Renal cortical epithelial cell (primary cell): ENCODE measurements around the gene SIK3. TPM values are rescaled to one million over a fixed set of nuclear protein-coding genes. Genes with fewer than 3 reads are reported as not detected.
A peak's percentile ranks its signal among the peaks of the same experiment; 100 is the strongest.
"Not testable (repeated sequence)": the region's sequence is repeated elsewhere in the genome, so short reads cannot be mapped to it uniquely, and the experiment has no call there.

Experiments used
- DNase-seq: peaks from one replicate; pipeline ENCODE4 v3.0.0-alpha.2; 2011; ENCODE audit warnings: low read depth
- total RNA-seq: library from RNA; depleted of rRNA; stranded (reverse); fragments of >200 nt; gene quantifications from 2 replicates; pipeline ENCODE4 v1.2.3, GENCODE V29; 2014

The SIK3 gene
- total RNA-seq, 1 donor from 2014 or later: 31.3 TPM

DNA sequence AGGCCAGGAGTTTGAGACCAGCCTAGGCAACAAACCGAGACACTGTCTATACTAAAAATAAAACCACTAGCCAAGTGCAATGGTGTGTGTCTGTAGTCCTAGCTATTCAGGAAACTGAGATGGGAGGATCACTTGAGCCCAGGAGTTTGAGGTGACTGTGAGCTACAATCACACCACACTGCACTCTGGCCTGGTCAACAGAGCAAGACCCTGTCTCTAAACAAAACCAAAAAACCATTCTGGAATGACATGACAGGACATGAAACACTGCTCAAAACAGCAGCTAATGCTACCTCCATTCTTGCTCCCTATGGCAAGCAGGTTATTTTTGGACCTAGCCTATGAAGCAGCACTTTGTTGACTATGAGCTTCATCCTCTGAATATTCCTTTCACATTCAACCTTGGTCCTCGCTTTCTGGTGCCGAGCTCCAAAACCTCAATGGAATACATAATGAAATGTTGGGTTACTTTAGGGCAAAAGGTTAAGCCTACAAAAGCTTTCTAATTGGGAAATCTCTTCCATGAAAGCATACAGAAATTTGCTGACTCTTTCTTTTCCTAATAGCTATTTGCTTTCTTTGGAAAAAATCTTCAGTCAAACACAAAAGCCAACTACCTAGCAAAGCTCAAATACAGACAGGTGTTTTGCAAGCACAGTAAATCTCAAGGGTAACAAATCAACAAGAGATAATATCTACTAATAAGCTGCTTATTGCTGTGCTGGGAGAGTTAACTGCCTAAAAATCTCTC, 21.1 kb downstream of the SIK3 start:
- peak; percentile 57 for DNase-seq

- DNase-seq: peak; percentile 67
Measured at GRCh38 chr11:117075186-117075585, 23.0 kb downstream of the SIK3 start.

GRCh38 chr11:117074119-117074518, 24.1 kb downstream of the SIK3 start:
- no peak for DNase-seq

- DNase-seq: no peak
Measured at GRCh38 chr11:117073539-117073938, 24.7 kb downstream of the SIK3 start.

DNA sequence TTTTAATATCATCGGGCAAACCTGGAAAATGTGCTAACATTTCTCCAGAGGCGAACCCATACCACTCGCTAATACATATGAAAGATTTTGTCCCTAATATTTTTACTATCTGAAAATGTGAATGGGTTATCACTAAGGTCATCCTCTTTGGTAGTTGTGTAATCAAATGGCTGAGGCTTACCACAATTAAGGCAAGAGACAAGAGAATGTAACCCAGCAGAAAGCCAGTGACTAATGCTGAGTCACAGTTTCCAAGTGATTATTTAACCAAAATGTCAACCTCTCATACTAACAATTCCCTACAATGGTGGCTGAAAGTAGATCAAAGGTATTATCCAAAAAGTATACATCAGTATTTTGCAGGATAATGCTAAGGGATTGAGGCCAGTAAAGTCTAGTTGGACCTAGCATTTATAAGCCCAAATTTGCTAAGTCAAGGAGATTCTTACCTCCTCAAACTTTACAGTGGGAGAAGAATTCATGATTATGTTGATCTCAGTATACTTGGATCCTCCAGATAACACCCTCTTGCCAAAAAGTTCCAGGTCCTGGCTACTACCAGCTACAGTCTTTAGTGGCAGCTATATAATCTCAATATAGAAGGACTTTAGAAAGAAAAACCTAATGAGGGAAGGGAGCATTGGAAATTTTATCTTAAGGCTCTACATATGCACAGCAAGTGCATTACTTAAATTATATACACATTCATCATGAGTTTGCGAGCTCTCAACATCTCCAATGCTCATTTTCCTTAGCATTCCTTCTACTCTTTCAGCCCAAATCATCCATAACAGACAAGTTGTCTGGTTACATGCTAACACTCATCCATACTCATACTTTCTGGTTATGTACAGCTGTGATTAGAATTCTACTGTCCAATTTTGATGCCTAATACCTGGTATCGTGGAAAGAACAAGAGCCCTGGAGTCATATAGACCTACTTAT, 25.4 kb downstream of the SIK3 start:
- DNase-seq: peak; percentile 97

DNA sequence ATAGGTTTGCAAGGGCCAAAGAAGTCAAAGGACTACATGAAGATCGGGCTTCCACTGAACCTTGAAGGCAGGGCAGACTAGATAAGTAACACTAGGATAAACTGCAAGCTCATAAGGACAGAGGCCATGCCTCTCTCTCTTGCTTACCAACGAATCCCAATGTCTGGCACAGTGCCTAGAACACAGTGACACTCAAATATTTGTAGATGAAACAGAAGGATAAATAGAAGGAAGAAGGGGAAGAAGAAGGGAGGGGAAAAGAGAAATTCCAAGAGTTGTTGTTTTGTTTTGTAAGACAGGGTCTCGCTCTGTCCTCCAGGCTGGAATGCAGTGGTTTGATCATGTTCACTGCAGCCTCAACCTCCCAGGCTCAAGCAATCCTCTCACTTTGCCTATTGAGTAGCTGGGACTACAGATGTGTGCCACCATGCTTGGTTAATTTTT, 26.9 kb downstream of the SIK3 start:
- peak; percentile 72 for DNase-seq

DNA sequence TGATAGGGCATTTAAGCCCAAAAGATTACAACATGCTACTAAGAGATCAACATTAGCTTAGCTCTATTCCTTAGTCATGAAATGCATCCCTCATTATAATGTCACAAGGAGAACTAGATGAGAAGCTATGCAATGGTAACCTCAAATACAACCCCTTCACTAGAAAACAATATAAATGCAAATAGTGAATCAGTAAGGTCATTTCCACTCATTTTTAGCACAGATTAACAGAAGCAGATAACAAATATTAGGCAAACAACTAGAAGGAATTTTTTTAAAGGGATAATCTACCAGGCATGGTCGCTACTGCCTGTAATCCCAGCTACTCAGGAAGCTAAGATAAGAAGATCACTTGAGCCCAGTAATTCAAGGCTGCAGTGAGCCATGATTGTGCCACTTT, 28.2 kb downstream of the SIK3 start:
- DNase-seq: peak; percentile 63

GRCh38 chr11:117068303-117068860, 29.8 kb downstream of the SIK3 start:
- DNase-seq: no peak

GRCh38 chr11:117066959-117067358, 31.3 kb downstream of the SIK3 start:
- DNase-seq: no peak

- peak; percentile 72 for DNase-seq
Measured at GRCh38 chr11:117064275-117064674, 34.0 kb downstream of the SIK3 start.

- DNase-seq: no peak
Measured at GRCh38 chr11:117062498-117062897, 35.7 kb downstream of the SIK3 start.

- DNase-seq: no peak
Measured at GRCh38 chr11:117061256-117061655, 37.0 kb downstream of the SIK3 start.

GRCh38 chr11:117059611-117060148, 38.5 kb downstream of the SIK3 start:
- DNase-seq: no peak

- DNase-seq: no peak
Measured at GRCh38 chr11:117058761-117059261, 39.4 kb downstream of the SIK3 start.

- DNase-seq: no peak
Measured at GRCh38 chr11:117057727-117058126, 40.5 kb downstream of the SIK3 start.

- no peak for DNase-seq
Measured at GRCh38 chr11:117057317-117057716, 40.9 kb downstream of the SIK3 start.

- DNase-seq: no peak
Measured at GRCh38 chr11:117055469-117055868, 42.8 kb downstream of the SIK3 start.

- no peak for DNase-seq
Measured at GRCh38 chr11:117054382-117054781, 43.8 kb downstream of the SIK3 start.

DNA sequence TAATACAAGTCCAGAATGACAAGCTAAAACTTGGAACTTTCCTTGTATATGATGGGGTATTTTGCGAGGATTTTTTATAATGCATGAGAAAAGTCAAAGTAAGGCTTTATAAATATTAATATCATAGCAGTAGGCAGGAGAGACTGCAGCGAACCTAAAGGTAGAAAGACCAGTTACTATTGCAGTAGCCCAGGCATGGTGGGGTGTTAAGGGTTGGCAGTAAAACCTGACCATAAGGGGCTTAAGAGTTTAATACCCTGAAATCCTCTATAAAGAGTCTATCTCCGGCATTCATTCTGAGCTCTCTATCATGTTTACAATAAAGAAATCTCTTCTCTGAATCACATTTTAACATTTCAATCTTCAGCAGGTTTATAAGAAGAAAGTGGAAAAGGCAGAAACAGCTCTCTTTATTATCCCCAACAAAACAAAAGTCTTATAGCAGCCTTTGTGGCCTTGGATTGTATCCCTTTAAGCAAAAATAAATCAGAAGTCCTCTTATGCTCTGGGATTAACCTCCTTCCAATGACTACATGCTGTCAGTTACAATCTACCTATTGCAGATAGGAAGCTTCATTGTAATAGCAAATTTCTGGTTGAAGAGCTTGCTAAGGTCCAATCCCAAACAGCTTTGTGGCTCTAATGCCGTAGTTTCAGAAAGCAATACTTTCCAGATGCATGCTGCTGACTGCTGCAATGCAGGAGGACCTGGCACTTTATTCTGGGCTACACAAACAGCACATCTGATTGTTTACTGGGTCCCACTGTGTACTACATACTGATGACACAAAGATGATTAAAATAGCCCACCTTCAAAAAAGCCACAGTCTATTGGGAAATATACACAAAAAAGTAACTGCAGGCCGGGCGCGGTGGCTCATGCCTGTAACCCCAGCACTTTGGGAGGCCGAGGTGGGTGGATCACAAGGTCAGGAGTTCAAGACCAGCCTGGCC, 45.8 kb downstream of the SIK3 start:
- no peak for DNase-seq

DNA sequence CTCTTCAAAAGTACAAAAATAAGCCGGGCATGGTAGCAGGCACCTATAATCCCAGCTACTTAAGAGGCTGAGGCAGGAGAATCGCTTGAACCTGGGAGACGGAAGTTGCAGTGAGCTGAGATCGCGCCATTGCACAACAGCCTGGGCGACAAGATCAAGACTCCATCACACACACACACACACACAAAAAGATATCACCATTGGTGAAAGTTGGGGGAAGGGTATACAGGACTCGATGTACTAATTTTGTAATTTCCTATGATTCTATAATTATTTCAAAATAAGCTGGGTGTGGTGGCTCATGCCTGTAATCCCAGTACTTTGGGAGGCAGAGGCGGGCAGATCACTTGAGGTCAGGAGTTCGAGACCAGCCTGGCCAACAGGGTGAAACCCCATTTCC, 48.1 kb downstream of the SIK3 start:
- not testable (repeated sequence) for DNase-seq

- not testable (repeated sequence) for DNase-seq
Measured at GRCh38 chr11:117046627-117047026, 51.6 kb downstream of the SIK3 start.
